ENCODE data around the gene ULK1.

Gene ULK1

DNA sequence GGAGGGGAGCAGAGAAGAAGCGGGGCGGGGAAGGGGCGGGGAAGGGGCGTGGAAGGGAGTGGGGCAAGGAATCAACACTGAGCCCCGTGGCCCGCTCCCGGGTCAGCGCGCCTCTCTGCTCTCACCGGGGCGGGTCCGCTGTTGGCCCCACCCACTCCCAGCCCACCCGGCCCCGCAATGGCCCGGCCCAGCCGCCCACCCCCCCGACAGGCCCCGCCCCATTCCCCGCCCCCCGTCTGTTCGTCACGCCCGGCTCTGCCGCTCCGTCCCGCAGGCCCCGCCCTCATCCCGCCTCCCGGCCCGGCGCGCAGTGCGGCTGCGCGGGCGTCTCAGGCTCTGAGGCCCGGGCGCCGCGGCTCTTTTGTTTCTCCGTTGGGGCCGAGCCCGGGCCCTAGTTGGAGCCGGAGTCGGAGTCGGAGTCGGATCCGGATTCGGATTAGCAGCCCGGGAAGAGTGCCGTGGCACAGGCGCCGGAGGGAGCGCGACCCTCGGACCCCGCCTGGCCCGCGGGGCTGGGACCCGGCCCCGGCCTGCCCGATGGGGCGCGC is at the start of gene ULK1:
Gene ULK1 (plus strand): TSS at position 310 of the 548 bp plus-strand sequence. CDS start 380 bp downstream, outside the sequence.
- peak; percentile 68; the same call in 1 of the 2 replicates for TF ChIP-seq TAF1 (IDR thresholded peaks at IDR 0.05; ENCODE audit: low read depth)
- no peak for TF ChIP-seq ZBTB7A (IDR thresholded peaks at IDR 0.05; ENCODE audit: low read depth)

GRCh38 chr12:131844656-131845055 is 49.8 kb upstream of the ULK1 start:
- TF ChIP-seq YY1 (IDR thresholded peaks at IDR 0.05; ENCODE audit: low read depth) (no peak), TEAD4 (IDR thresholded peaks at IDR 0.05) (no peak), RAD21 (IDR thresholded peaks at IDR 0.05; ENCODE audit: low read depth) (no peak), TAF1 (IDR thresholded peaks at IDR 0.05; ENCODE audit: low read depth) (no peak), TCF12 (IDR thresholded peaks at IDR 0.05; ENCODE audit: low read depth) (no peak), CEBPB (IDR thresholded peaks at IDR 0.05) (no peak), EP300 (IDR thresholded peaks at IDR 0.05; ENCODE audit: borderline replicate concordance) (no peak), EGR1 (IDR thresholded peaks at IDR 0.05) (no peak), REST (IDR thresholded peaks at IDR 0.05; ENCODE audit: low read depth) (no peak), ZBTB7A (IDR thresholded peaks at IDR 0.05; ENCODE audit: low read depth) (no peak), CREB1 (IDR thresholded peaks at IDR 0.05; ENCODE audit: low read depth) (no peak), NFIC (IDR thresholded peaks at IDR 0.05) (no peak), FOXM1 (IDR thresholded peaks at IDR 0.05; ENCODE audit: borderline replicate concordance, low read depth) (no peak)
- TF ChIP-seq, protein P1, sequence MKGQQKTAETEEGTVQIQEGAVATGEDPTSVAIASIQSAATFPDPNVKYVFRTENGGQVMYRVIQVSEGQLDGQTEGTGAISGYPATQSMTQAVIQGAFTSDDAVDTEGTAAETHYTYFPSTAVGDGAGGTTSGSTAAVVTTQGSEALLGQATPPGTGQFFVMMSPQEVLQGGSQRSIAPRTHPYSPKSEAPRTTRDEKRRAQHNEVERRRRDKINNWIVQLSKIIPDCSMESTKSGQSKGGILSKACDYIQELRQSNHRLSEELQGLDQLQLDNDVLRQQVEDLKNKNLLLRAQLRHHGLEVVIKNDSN (IDR thresholded peaks at IDR 0.05): no peak
- TF ChIP-seq, protein P2, sequence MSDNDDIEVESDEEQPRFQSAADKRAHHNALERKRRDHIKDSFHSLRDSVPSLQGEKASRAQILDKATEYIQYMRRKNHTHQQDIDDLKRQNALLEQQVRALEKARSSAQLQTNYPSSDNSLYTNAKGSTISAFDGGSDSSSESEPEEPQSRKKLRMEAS (IDR thresholded peaks at IDR 0.05): no peak

DNA sequence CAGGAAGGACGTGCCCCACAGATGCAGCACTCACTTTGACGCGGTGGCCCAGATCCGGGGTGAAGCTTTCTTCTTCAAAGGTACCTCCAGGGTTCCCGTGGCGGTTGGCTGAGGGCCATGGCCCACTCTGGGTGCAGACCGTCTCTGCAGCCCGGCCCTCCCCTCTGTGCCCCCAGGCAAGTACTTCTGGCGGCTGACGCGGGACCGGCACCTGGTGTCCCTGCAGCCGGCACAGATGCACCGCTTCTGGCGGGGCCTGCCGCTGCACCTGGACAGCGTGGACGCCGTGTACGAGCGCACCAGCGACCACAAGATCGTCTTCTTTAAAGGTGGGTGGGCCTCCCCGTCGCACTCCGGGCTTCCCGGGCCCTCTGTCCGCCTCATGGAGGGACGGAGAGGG is 49.3 kb upstream of the ULK1 start:
- no peak for TF ChIP-seq EGR1 (IDR thresholded peaks at IDR 0.05)
- TF ChIP-seq REST (IDR thresholded peaks at IDR 0.05; ENCODE audit: low read depth): no peak
- no peak for TF ChIP-seq NFIC (IDR thresholded peaks at IDR 0.05)
- no peak for TF ChIP-seq EP300 (IDR thresholded peaks at IDR 0.05; ENCODE audit: borderline replicate concordance)
- no peak for TF ChIP-seq FOXM1 (IDR thresholded peaks at IDR 0.05; ENCODE audit: borderline replicate concordance, low read depth)
- TF ChIP-seq RAD21 (IDR thresholded peaks at IDR 0.05; ENCODE audit: low read depth): no peak
- no peak for TF ChIP-seq CREB1 (IDR thresholded peaks at IDR 0.05; ENCODE audit: low read depth)
- no peak for TF ChIP-seq ZBTB7A (IDR thresholded peaks at IDR 0.05; ENCODE audit: low read depth)
- TF ChIP-seq TCF12 (IDR thresholded peaks at IDR 0.05; ENCODE audit: low read depth): no peak
- no peak for TF ChIP-seq TAF1 (IDR thresholded peaks at IDR 0.05; ENCODE audit: low read depth)

- no peak for TF ChIP-seq CEBPB (IDR thresholded peaks at IDR 0.05)
- no peak for TF ChIP-seq NFIC (IDR thresholded peaks at IDR 0.05)
- TF ChIP-seq CREB1 (IDR thresholded peaks at IDR 0.05; ENCODE audit: low read depth): no peak
- TF ChIP-seq ZBTB7A (IDR thresholded peaks at IDR 0.05; ENCODE audit: low read depth): no peak
- TF ChIP-seq, protein P1 (IDR thresholded peaks at IDR 0.05): no peak
- no peak for TF ChIP-seq EGR1 (IDR thresholded peaks at IDR 0.05)
Measured at GRCh38 chr12:131847456-131847855, 47.0 kb upstream of the ULK1 start.

GRCh38 chr12:131848753-131849152 is 45.7 kb upstream of the ULK1 start:
- no peak for TF ChIP-seq CREB1 (IDR thresholded peaks at IDR 0.05; ENCODE audit: low read depth)
- TF ChIP-seq EGR1 (IDR thresholded peaks at IDR 0.05): no peak
- TF ChIP-seq EP300 (IDR thresholded peaks at IDR 0.05; ENCODE audit: borderline replicate concordance): no peak
- no peak for TF ChIP-seq RAD21 (IDR thresholded peaks at IDR 0.05; ENCODE audit: low read depth)
- no peak for TF ChIP-seq ZBTB7A (IDR thresholded peaks at IDR 0.05; ENCODE audit: low read depth)
- TF ChIP-seq YY1 (IDR thresholded peaks at IDR 0.05; ENCODE audit: low read depth): no peak
- TF ChIP-seq, protein P2 (IDR thresholded peaks at IDR 0.05): no peak
- no peak for TF ChIP-seq FOXM1 (IDR thresholded peaks at IDR 0.05; ENCODE audit: borderline replicate concordance, low read depth)
- TF ChIP-seq NFIC (IDR thresholded peaks at IDR 0.05): no peak
- no peak for TF ChIP-seq TEAD4 (IDR thresholded peaks at IDR 0.05)
- no peak for TF ChIP-seq TAF1 (IDR thresholded peaks at IDR 0.05; ENCODE audit: low read depth)
- no peak for TF ChIP-seq CEBPB (IDR thresholded peaks at IDR 0.05)
- TF ChIP-seq REST (IDR thresholded peaks at IDR 0.05; ENCODE audit: low read depth): no peak
